Fibroblast of skin of right biceps (primary cell): Measurements from ENCODE around the gene ANKRD36C.
"Not testable (repeated sequence)": the region's sequence is repeated elsewhere in the genome, so short reads cannot be mapped to it uniquely, and the experiment has no call there.

Source experiments
- DNase-seq: peaks from one replicate; pipeline ENCODE4 v3.0.0-alpha.2; 2013

The ANKRD36C gene

DNA sequence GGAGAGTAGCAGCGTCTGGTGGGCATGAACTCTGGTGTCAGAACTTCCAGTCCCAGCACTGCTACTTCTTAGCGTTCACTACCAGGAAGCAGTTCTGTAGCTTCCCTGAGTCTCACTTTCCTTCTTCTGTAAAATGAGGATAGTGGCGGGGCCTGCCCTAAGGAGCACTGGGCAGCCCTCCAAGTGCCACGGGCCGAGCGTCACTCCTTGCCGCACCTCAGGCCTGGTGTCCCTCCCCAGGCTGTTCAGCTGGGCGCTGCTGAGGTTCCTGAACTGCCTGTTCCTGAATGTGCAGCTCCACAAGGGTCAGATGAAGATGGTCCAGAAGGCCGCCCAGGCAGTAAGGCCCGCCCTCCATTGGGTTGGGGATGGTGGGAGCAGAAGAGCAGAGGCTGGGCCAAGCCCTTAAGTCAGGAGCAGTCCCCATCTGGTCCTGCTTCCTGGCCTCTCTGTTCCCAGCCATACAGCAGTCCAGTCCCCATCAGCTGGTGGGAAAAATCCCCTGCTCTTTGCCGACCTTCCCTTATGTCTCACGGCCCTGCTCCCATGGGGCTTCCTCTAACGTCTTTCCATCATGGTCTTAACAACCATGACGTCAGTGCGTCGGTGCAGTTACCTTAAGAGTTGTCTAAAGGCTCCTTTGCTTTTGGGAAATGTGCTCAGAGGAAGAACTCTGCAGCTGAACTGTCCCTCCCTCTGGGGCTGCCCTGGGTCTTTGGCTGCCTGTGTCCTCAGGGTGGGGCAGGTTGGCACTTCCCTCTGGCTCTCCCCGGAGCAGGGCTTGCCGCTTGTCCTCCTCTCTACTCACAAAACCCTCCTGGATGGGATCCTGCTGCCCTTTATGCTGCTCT is 195.2 kb downstream of the ANKRD36C start:
- DNase-seq: not testable (repeated sequence)

DNA sequence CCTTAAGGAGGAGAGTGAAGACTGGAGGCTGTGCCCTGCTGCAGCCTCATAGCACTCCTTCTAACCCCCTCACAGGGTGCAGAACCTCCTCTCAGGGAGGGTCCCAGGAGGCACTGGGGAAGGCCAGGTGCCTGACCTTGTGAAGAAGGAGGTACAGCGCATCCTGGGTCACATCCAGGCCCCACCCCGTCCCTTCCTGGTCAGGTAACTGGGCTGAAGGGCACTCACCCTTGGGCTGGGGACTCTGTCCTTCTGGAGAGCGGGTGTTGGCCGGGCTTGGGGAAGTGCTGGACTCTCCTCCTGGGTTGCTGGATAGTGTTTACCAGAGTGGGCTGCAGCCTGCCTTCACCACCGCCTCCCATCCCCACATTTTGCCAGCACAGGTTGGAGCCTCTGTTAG is 197.7 kb downstream of the ANKRD36C start:
- not testable (repeated sequence) for DNase-seq

GRCh38 chr2:95790180-95790579 is 201.4 kb downstream of the ANKRD36C start:
- not testable (repeated sequence) for DNase-seq

DNA sequence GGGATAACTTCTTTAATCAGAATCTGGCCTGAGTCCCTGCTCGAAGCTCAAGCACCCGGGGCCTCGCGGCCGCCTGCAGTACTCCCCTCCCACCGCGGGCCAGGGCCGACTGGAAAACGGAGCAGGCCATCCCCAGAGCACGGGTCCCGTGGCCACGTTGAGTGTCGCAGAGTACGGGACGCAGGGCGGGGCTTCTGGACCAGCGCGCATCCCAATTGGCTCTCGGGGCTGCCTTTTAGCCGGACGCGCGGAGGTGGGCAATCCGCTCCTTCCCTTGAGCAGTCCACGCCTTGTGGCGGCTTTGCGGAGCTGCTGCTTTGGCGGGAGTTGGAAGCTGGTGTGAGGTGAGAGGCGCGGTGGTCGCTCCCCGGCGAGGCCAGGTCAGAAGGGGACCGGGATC is 202.2 kb downstream of the ANKRD36C start:
- not testable (repeated sequence) for DNase-seq

DNA sequence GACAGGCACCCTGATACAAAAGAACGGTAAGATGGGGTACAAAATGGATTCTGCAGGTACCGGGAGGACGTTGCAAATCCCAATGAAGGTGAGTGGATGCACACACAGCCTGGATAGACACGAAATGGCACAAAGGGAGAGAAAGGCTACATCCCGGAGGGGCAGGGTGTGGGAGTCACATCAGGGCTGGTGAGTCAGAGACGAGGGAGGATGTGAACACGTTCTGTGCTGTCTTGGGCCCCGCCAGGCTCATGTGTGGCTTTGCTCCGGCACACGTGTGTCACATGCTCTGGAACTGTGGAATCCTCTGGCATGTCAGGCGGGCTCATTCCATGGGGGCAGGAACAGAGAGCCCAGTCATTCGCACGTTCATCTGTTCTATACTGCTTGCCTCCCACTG is 203.0 kb downstream of the ANKRD36C start:
- not testable (repeated sequence) for DNase-seq
